8988T (cell line): Measurements from ENCODE around the gene TSHR.

Experiments used
- DNase-seq: peaks from one replicate; pipeline ENCODE4 v3.0.0; 2011

TSHR gene

DNA sequence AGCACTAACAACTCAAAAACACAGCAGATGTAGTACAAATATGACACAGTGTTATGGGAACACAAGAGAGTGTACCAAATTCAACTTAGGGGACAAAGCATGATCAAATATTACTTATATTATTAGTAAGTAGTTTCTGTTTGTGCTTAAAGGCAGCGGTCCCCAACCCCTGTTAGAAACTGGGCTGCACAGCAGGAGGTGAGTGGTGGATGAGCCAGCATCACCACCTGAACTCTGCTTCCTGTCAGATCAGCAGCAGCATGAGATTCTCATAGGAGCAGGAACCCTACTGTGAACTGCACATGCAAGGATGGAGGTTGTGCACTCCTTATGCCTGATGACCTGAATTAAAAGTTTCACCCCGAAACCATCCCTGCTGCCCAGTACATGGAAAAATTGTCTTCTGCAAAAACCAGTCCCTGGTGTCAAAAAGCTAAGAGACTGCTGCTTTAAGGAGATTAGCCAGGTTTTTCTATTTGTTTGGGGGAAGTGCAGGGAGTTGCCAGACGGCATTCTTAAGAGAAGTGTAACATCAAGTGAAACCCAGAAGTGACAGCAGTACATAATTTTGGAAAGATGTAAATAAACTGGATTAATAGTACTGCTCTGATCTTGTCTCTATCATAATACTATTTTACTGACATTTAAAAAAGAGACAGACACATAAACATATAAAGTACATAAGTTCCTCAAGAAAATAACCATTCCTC lies 238.7 kb downstream of the TSHR start:
- DNase-seq = no peak
